ENCODE measurements around the gene OSBP2.

The OSBP2 gene

GRCh38 chr22:30813936-30814335 lies 119.3 kb downstream of the OSBP2 start:
- TF ChIP-seq, protein P1, sequence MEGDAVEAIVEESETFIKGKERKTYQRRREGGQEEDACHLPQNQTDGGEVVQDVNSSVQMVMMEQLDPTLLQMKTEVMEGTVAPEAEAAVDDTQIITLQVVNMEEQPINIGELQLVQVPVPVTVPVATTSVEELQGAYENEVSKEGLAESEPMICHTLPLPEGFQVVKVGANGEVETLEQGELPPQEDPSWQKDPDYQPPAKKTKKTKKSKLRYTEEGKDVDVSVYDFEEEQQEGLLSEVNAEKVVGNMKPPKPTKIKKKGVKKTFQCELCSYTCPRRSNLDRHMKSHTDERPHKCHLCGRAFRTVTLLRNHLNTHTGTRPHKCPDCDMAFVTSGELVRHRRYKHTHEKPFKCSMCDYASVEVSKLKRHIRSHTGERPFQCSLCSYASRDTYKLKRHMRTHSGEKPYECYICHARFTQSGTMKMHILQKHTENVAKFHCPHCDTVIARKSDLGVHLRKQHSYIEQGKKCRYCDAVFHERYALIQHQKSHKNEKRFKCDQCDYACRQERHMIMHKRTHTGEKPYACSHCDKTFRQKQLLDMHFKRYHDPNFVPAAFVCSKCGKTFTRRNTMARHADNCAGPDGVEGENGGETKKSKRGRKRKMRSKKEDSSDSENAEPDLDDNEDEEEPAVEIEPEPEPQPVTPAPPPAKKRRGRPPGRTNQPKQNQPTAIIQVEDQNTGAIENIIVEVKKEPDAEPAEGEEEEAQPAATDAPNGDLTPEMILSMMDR (IDR thresholded peaks at IDR 0.05; ENCODE audit: insufficient read depth, low read depth, low read length, missing control alignments): no peak
- DNase-seq (ENCODE audit: low read depth): peak; percentile 42
- H3K4me3 ChIP-seq (ENCODE audit: low read length): no peak overlapping the region

- TF ChIP-seq, protein P1 (IDR thresholded peaks at IDR 0.05; ENCODE audit: insufficient read depth, low read depth, low read length, missing control alignments): peak; percentile 34
- no peak for DNase-seq (ENCODE audit: low read depth)
Measured at GRCh38 chr22:30816413-30816812, 121.7 kb downstream of the OSBP2 start.

DNA sequence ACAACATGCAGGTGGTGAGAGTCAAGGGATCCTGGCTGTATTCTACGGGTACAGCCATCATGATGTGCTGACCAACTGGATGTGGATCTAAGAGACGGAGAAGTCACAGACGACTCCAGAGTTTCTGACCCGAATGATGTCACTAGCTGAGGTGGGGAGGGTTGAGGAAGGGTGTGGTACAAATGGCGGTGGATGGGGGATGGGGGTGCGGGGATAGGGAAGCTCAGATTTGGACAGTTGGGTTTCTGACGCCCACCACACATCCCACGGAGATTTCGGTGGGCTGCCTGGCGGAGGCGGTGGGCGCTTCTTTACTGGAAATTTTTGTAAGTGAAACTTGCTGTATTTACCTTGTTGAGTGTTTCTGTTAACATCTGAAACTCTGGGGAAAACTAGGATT lies 126.7 kb downstream of the OSBP2 start:
- TF ChIP-seq, protein P1 (IDR thresholded peaks at IDR 0.05; ENCODE audit: insufficient read depth, low read depth, low read length, missing control alignments): no peak
- H3K4me3 ChIP-seq (ENCODE audit: low read length): no peak overlapping the region
- no peak for DNase-seq (ENCODE audit: low read depth)

More at GRCh38 chr22:30816413-30816812, 121.7 kb downstream of the OSBP2 start:
- no peak overlapping the region for H3K4me3 ChIP-seq (ENCODE audit: low read length)

GRCh38 chr22:30821863-30822215 lies 127.2 kb downstream of the OSBP2 start:
- TF ChIP-seq, protein P1 (IDR thresholded peaks at IDR 0.05; ENCODE audit: insufficient read depth, low read depth, low read length, missing control alignments): no peak
- no peak for DNase-seq (ENCODE audit: low read depth)
- H3K4me3 ChIP-seq (ENCODE audit: low read length): peak overlapping the region; percentile 47

DNA sequence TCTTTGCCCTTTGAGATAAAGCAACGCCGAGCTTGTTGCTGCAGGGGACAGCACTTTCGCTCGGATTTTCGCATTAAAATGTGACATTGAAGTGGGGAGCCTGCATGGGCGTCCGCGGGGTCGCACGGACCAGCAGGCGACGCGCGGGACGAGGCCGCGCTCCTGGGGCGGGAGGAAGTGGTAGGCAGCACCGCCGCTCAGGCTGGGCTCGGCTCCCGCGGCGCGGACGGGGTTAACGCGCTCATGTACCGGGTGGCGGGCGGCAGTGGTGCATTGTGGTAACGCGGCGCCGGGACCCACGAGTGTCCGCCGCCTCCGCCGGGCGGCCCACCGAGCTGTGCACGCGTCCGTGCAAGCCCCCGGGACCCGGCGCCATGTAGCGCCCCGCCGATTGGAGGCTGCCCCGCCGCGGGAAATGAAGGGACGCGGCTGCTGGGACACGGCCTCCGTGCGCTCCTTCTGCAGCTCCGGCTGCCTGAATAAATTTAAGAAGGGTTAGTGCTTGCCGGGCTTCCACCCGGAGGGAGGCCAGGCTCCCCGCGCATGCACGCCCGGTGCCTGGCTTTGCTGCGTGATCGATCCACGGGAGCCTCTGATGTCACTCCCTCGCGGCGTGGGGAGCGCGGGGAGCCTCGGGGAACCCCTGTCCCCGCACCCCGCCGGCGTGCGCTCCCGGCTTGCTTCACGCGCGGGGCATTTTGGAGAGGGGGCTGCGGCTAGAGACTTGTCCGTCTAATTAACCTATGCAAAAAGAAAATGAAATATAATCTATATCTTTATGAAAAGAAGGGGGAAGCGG lies 127.7 kb downstream of the OSBP2 start:
- no peak for DNase-seq (ENCODE audit: low read depth)
- TF ChIP-seq, protein P1 (IDR thresholded peaks at IDR 0.05; ENCODE audit: insufficient read depth, low read depth, low read length, missing control alignments): no peak
- H3K4me3 ChIP-seq (ENCODE audit: low read length): peak overlapping the region; percentile 47

DNA sequence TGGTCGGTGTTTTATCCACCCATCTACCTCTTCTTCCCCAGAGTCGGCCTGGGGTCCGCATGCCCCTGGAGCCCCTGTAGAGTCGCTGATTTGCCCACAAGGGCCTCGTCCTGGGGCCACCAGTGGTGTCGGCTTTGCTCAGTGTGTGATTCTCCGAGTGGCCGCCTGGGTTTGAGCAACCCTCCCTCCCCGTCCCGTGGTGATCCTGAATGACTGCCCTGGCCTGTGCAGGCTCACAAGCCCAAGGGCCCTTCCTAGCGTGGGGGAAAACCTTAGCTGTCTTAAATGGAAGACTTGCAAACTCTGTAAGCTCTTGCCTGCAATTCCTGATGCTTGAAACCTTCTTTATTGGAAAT lies 128.3 kb downstream of the OSBP2 start:
- peak; percentile 38 for DNase-seq (ENCODE audit: low read depth)
- TF ChIP-seq, protein P1 (IDR thresholded peaks at IDR 0.05; ENCODE audit: insufficient read depth, low read depth, low read length, missing control alignments): peak; percentile 27
- peak overlapping the region; percentile 47 for H3K4me3 ChIP-seq (ENCODE audit: low read length)

DNA sequence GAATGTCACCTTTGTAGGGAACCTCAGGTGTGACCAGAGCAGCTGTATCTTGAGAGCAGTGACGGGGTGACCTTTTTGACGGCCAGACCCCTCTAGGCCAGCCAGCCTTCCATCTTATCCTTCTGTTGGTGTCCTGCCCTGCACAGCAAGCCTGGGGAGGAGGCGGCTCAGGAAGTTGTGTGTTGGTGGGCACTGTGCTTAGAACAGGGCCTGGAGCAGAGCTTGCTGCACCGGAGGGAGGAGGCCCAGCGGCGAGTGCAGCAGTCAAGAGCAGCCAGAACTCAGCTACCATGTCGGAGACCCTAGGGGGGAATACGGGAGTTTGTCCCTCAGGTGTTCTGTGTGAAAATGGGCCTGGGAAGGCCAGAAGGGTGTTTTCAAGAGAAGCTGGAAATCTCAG lies 129.4 kb downstream of the OSBP2 start:
- no peak for DNase-seq (ENCODE audit: low read depth)
- no peak overlapping the region for H3K4me3 ChIP-seq (ENCODE audit: low read length)
- TF ChIP-seq, protein P1 (IDR thresholded peaks at IDR 0.05; ENCODE audit: insufficient read depth, low read depth, low read length, missing control alignments): no peak
